Neuronal stem cell (in vitro differentiated cells): ENCODE results near the gene AP1S3.
"Not testable (repeated sequence)": the region's sequence is repeated elsewhere in the genome, so short reads cannot be mapped to it uniquely, and the experiment has no call there.

Experiments used
- DNase-seq: peaks from one replicate; pipeline ENCODE4 v3.0.0-alpha.2; 2013; ENCODE audit warnings: low spot score
- H2AFZ ChIP-seq: one replicate; pipeline ENCODE4 v1.6.1; 2013; ENCODE audit warnings: mild to moderate bottlenecking, low read length, inconsistent platforms
- H2AK5ac ChIP-seq: 2 replicates; pipeline ENCODE4 v1.6.1; 2013; ENCODE audit warnings: low read depth, mild to moderate bottlenecking, inconsistent platforms, low read length, moderate library complexity, mixed read lengths
- H2BK120ac ChIP-seq: 2 replicates; pipeline ENCODE4 v1.6.1; 2013; ENCODE audit warnings: low read depth, mild to moderate bottlenecking, inconsistent platforms, low read length, moderate library complexity, mixed read lengths
- H2BK12ac ChIP-seq: one replicate; pipeline ENCODE4 v1.6.1; 2013; ENCODE audit warnings: low read length, inconsistent platforms
- H2BK15ac ChIP-seq: 2 replicates; pipeline ENCODE4 v1.6.1; 2013; ENCODE audit warnings: mild to moderate bottlenecking, low read length, inconsistent platforms, mixed read lengths
- H2BK5ac ChIP-seq: one replicate; pipeline ENCODE4 v1.6.1; 2013; ENCODE audit warnings: inconsistent platforms, mild to moderate bottlenecking, low read length, moderate library complexity
- H3K14ac ChIP-seq: one replicate; pipeline ENCODE4 v1.6.1; 2013; ENCODE audit warnings: low read length, inconsistent platforms
- H3K18ac ChIP-seq: 2 replicates; pipeline ENCODE4 v1.6.1; 2013; ENCODE audit warnings: low read length, inconsistent platforms
- H3K23ac ChIP-seq: 2 replicates; pipeline ENCODE4 v1.6.1; 2013; ENCODE audit warnings: low read depth, mild to moderate bottlenecking, mixed read lengths, low read length, inconsistent platforms; ENCODE audit not compliant: poor library complexity
- H3K27ac ChIP-seq: replicated peaks from 3 replicates; pipeline ENCODE4 v1.5.1; 2013; ENCODE audit warnings: low read length, inconsistent platforms
- H3K27me3 ChIP-seq, 3 experiments: 2 replicates each; pipeline ENCODE4 v1.6.1; 2013; ENCODE audit warnings: low read length in 3 of 3, mild to moderate bottlenecking in 2 of 3, inconsistent platforms in 1 of 3, low read depth in 1 of 3, mixed read lengths in 1 of 3, moderate library complexity in 1 of 3; ENCODE audit not compliant: control insufficient read depth in 3 of 3, insufficient read depth in 3 of 3
- H3K36me3 ChIP-seq, 2 donors: replicated peaks in 1 of 2; 2 replicates each; pipeline ENCODE4 v1.6.1; 2013; ENCODE audit warnings: low read length in 2 of 2; ENCODE audit not compliant: control insufficient read depth in 2 of 2, insufficient read depth in 2 of 2
- H3K4ac ChIP-seq: 2 replicates; pipeline ENCODE4 v1.6.1; 2013; ENCODE audit warnings: inconsistent platforms, mild to moderate bottlenecking, low read length, moderate library complexity
- H3K4me1 ChIP-seq, 2 donors: 1 replicate in 1 of 2; 2 replicates in 1 of 2; pipeline ENCODE4 v1.6.1; 2013; ENCODE audit warnings: low read length in 2 of 2, low read depth in 1 of 2; ENCODE audit not compliant: control insufficient read depth in 2 of 2, insufficient read depth in 1 of 2
- H3K4me2 ChIP-seq: one replicate; pipeline ENCODE4 v1.6.1; 2013; ENCODE audit warnings: mild to moderate bottlenecking, low read length, inconsistent platforms; ENCODE audit not compliant: insufficient read depth, poor library complexity, severe bottlenecking
- H3K4me3 ChIP-seq, 2 donors: 2 replicates each; pipeline ENCODE4 v1.5.1; 2013; ENCODE audit warnings: low read length in 2 of 2, mild to moderate bottlenecking in 2 of 2, inconsistent platforms in 1 of 2, moderate library complexity in 1 of 2
- H3K79me1 ChIP-seq: one replicate; pipeline ENCODE4 v1.6.1; 2013; ENCODE audit warnings: low read depth, mild to moderate bottlenecking, inconsistent platforms, low read length, moderate library complexity
- H3K9ac ChIP-seq: one replicate; pipeline ENCODE4 v1.6.1; 2013; ENCODE audit warnings: mild to moderate bottlenecking, low read depth, low read length, inconsistent platforms; ENCODE audit not compliant: poor library complexity
- H3K9me3 ChIP-seq, 2 donors: replicated peaks in 1 of 2; 2 replicates each; pipeline versions ENCODE3 to v1.6.1; 2013; ENCODE audit warnings: low read length in 2 of 2, mild to moderate bottlenecking in 2 of 2, inconsistent platforms in 1 of 2, low read depth in 1 of 2, mixed read lengths in 1 of 2, moderate library complexity in 1 of 2; ENCODE audit not compliant: control insufficient read depth in 2 of 2, insufficient read depth in 1 of 2
- H4K8ac ChIP-seq: one replicate; pipeline ENCODE4 v1.6.1; 2013; ENCODE audit warnings: low read depth, mild to moderate bottlenecking, inconsistent platforms, low read length, moderate library complexity
- H4K91ac ChIP-seq: one replicate; pipeline ENCODE4 v1.6.1; 2013; ENCODE audit warnings: low read length, low read depth, mild to moderate bottlenecking, inconsistent platforms; ENCODE audit not compliant: poor library complexity
- WGBS, 2 donors: extraction: QIAGEN DNeasy Blood & Tissue Kit; methylation state at CpG; one replicate each; pipeline ENCODE4 v1.1.7; 2013; ENCODE audit warnings: missing lambda C conversion rate in 2 of 2, mixed read lengths in 1 of 2; ENCODE audit not compliant: insufficient read length in 2 of 2, insufficient replicate concordance in 1 of 2; ENCODE audit errors: extremely low coverage in 2 of 2; 5-methylcytosine and 5-hydroxymethylcytosine counted together

The AP1S3 gene

DNA sequence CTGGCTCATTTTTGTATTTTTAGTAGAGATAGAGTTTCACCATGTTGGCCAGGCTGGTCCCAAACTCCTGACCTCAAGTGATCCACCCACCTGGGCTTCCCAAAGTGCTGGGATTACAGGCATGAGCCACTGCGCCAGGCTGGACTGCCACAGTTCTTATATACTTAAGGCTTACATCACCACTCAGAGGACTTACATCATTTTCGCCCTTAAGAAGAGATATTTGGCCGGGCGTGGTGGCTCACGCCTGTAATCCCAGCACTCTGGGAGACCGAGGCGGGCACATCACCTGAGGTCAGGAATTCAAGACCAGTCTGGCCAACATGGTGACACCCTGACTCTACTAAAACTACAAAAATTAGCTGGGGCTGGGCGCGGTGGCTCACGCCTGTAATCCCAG, 49.3 kb downstream of the AP1S3 start:
- H2BK15ac ChIP-seq, H3K27me3 ChIP-seq, H3K23ac ChIP-seq, H3K18ac ChIP-seq, DNase-seq, H3K4ac ChIP-seq, H3K27ac ChIP-seq, H2BK12ac ChIP-seq, H3K36me3 ChIP-seq, H2BK120ac ChIP-seq, H3K4me3 ChIP-seq, H2BK5ac ChIP-seq, H3K9ac ChIP-seq, H2AK5ac ChIP-seq, H3K4me1 ChIP-seq, H3K4me2 ChIP-seq, H3K14ac ChIP-seq, H4K8ac ChIP-seq, H2AFZ ChIP-seq, H3K9me3 ChIP-seq, H4K91ac ChIP-seq, H3K79me1 ChIP-seq: not testable (repeated sequence)
- no CpG with 5 or more reads among the region's 10 CpGs for WGBS, 2 donors

- Histone ChIP-seq H3K14ac (no peak overlapping the region), H4K8ac (no peak overlapping the region), H2AFZ (no peak overlapping the region), H3K23ac (no peak overlapping the region), H3K79me1 (no peaks in the 10 kb centered on the region), H2BK120ac (no peak overlapping the region), H4K91ac (no peak overlapping the region), H3K4me1 (no peaks in the 10 kb centered on the region), H2BK5ac (no peak overlapping the region), H2BK12ac (no peak overlapping the region), H3K9ac (no peak overlapping the region), H3K27me3 (no peaks in the 10 kb centered on the region), H3K4me2 (no peak overlapping the region), H3K4ac (no peak overlapping the region), H2BK15ac (no peak overlapping the region), H3K36me3 (no peaks in the 10 kb centered on the region), H3K18ac (no peak overlapping the region), H2AK5ac (no peak overlapping the region), H3K27ac (no peak overlapping the region), H3K9me3 (no peaks in the 10 kb centered on the region), H3K4me3 (no peak overlapping the region)
- no peak for DNase-seq
- WGBS, 2 donors = no CpG with 5 or more reads among the region's 2 CpGs
Observed at GRCh38 chr2:223787358-223787757, 50.0 kb downstream of the AP1S3 start.

DNA sequence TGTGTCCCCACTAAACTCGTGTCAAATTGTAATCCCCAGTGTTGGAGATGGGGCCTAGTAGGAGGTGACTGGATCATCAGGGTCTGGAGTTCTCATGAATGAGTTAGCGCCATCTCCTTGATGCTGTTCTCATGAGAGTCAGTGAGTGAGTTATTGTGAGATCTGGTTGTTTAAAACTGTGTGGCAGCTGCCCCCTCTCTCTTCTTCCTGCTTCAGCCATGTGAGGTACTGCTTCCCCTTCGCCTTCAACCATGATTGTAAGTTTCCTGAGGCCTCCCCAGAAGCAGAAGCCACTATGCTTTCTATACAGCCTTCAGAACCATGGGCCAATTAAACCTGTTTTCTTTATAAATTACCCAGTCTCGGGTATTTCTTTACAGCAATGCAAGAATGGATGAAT, 50.4 kb downstream of the AP1S3 start:
- no peaks in the 10 kb centered on the region for H3K79me1 ChIP-seq
- no peak overlapping the region for H2BK12ac ChIP-seq
- no peak overlapping the region for H3K23ac ChIP-seq
- no peak overlapping the region for H3K4ac ChIP-seq
- no peak overlapping the region for H2AK5ac ChIP-seq
- H3K9ac ChIP-seq = no peak overlapping the region
- no peak overlapping the region for H2AFZ ChIP-seq
- DNase-seq = no peak
- H3K27ac ChIP-seq = no peak overlapping the region
- no peak overlapping the region for H3K14ac ChIP-seq
- H4K8ac ChIP-seq = no peak overlapping the region
- H3K36me3 ChIP-seq = no peaks in the 10 kb centered on the region
- H3K27me3 ChIP-seq = no peaks in the 10 kb centered on the region
- no peaks in the 10 kb centered on the region for H3K9me3 ChIP-seq
- H4K91ac ChIP-seq = no peak overlapping the region
- H3K18ac ChIP-seq = no peak overlapping the region
- H3K4me2 ChIP-seq = no peak overlapping the region
- H2BK120ac ChIP-seq = no peak overlapping the region
- H3K4me3 ChIP-seq = no peak overlapping the region
- WGBS, 2 donors = no CpG with 5 or more reads among the region's 4 CpGs
- no peak overlapping the region for H2BK15ac ChIP-seq
- no peak overlapping the region for H2BK5ac ChIP-seq
- no peaks in the 10 kb centered on the region for H3K4me1 ChIP-seq

DNA sequence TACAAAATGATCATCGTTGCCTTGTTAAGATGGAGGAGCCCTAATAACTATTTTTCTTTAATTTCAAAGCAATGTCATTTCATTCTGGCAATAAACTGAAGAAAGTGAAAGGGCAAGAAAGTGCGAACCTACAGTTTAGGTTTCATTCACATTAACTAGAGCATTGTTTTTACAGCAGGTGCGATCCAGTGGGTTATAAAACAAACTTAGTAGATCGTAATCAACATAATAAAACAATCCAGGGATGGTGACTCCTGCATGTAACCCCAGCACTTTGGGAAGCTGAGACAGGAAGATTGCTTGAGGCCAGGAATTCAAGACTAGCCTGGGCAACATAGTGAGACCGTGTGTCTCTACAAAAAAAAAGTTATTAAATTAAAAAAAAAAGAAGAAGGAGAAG, 51.1 kb downstream of the AP1S3 start:
- H3K4me3 ChIP-seq = no peak overlapping the region
- H3K9ac ChIP-seq = no peak overlapping the region
- DNase-seq = no peak
- no peak overlapping the region for H4K8ac ChIP-seq
- H3K4me1 ChIP-seq = no peaks in the 10 kb centered on the region
- H4K91ac ChIP-seq = no peak overlapping the region
- no peaks in the 10 kb centered on the region for H3K27me3 ChIP-seq
- H3K23ac ChIP-seq = no peak overlapping the region
- H3K14ac ChIP-seq = no peak overlapping the region
- H3K27ac ChIP-seq = no peak overlapping the region
- no peak overlapping the region for H2BK15ac ChIP-seq
- H2AFZ ChIP-seq = no peak overlapping the region
- no peak overlapping the region for H3K18ac ChIP-seq
- no peak overlapping the region for H3K4ac ChIP-seq
- H3K79me1 ChIP-seq = no peaks in the 10 kb centered on the region
- no peaks in the 10 kb centered on the region for H3K36me3 ChIP-seq
- no peak overlapping the region for H2BK5ac ChIP-seq
- H3K9me3 ChIP-seq = no peaks in the 10 kb centered on the region
- no CpG with 5 or more reads among the region's 5 CpGs for WGBS, 2 donors
- no peak overlapping the region for H2BK120ac ChIP-seq
- no peak overlapping the region for H3K4me2 ChIP-seq
- no peak overlapping the region for H2BK12ac ChIP-seq
- no peak overlapping the region for H2AK5ac ChIP-seq
